Endothelial cell of umbilical vein (primary cell): ENCODE measurements around the gene UIMC1. TPM values are rescaled to one million over a fixed set of nuclear protein-coding genes. Genes with fewer than 3 reads are reported as not detected.

Experiments used
- BruUV-seq: library from RNA; stranded (reverse); fragments of 400-500 nt; replicated peaks from 2 replicates; lab custom pipeline; 2021; lab: Mats Ljungman, UMichigan
- CTCF ChIA-PET: fragments of 300-600, 350-600 bp; sonication (Branson Sonifier 250); formaldehyde crosslinking; loops from one replicate; lab custom pipeline; 2021; ENCODE audit warnings: antibody characterized with exemption, inconsistent platforms; lab: Charles Lee
- POLR2A ChIA-PET: fragments of 300-600, 350-600 bp; sonication (Branson Sonifier 250); formaldehyde crosslinking; loops from one replicate; lab custom pipeline; 2021; ENCODE audit warnings: antibody characterized with exemption, inconsistent platforms; lab: Charles Lee
- DNase-seq: peaks from one replicate; pipeline ENCODE4 v3.0.0-alpha.2; 2011; ENCODE audit warnings: low read depth, low spot score
- FAIRE-seq: peaks from 2 replicates; lab custom pipeline; 2011; peaks lifted over from hg19 to GRCh38; lab: Jason Lieb, UNC
- H2AFZ ChIP-seq: 2 replicates; pipeline ENCODE4 v1.6.0; 2012; ENCODE audit warnings: low read depth, low read length, control low read depth, inconsistent platforms
- H3K27ac ChIP-seq: 2 replicates; pipeline ENCODE4 v1.5.1; 2011; ENCODE audit warnings: low read depth, mild to moderate bottlenecking, control low read depth, low read length, moderate library complexity; ENCODE audit not compliant: insufficient read depth
- H3K27me3 ChIP-seq, 2 experiments: 2 replicates each; pipeline versions ENCODE4 v1.6.0 to v1.6.1; 2011; ENCODE audit warnings: low read length in 2 of 2, mixed read lengths in 1 of 2; ENCODE audit not compliant: control insufficient read depth in 2 of 2, insufficient read depth in 2 of 2
- H3K36me3 ChIP-seq, 2 experiments: 2 replicates in 1 of 2; 3 replicates in 1 of 2; pipeline ENCODE4 v1.5.1; 2011; ENCODE audit warnings: low read length in 2 of 2, mild to moderate bottlenecking in 1 of 2, moderate library complexity in 1 of 2; ENCODE audit not compliant: control insufficient read depth in 2 of 2, insufficient read depth in 2 of 2; ENCODE audit errors: extremely low read depth in 1 of 2
- H3K4me1 ChIP-seq: 3 replicates; pipeline ENCODE4 v1.5.1; 2011; ENCODE audit warnings: mild to moderate bottlenecking, low read length; ENCODE audit not compliant: control insufficient read depth, insufficient read depth; ENCODE audit errors: extremely low read depth
- H3K4me2 ChIP-seq: 2 replicates; pipeline ENCODE4 v1.6.1; 2011; ENCODE audit warnings: low read length, control low read depth, mixed read lengths; ENCODE audit not compliant: insufficient read depth
- H3K4me3 ChIP-seq, 3 experiments: fragments of 200-600 bp in 1 of 3; sonication (generic), shearing (Covaris generic) in 1 of 3; replicated peaks in 1 of 3; 2 replicates each; pipeline ENCODE4 v1.5.1; 2011 to 2016; ENCODE audit warnings: control low read depth in 3 of 3, low read length in 3 of 3, mild to moderate bottlenecking in 2 of 3, inconsistent platforms in 1 of 3, low read depth in 1 of 3, moderate library complexity in 1 of 3; ENCODE audit not compliant: insufficient read depth in 1 of 3
- H3K79me2 ChIP-seq: 2 replicates; pipeline ENCODE4 v1.6.0; 2012; ENCODE audit warnings: low read length, inconsistent platforms; ENCODE audit not compliant: control insufficient read depth, insufficient read depth
- H3K9ac ChIP-seq: replicated peaks from 2 replicates; pipeline ENCODE3; 2011; ENCODE audit warnings: low read length, control low read depth; ENCODE audit not compliant: insufficient read depth; ENCODE audit errors: extremely low read depth
- H3K9me1 ChIP-seq: replicated peaks from 3 replicates; pipeline ENCODE4 v1.6.0; 2011; ENCODE audit warnings: mild to moderate bottlenecking, low read length; ENCODE audit not compliant: control insufficient read depth, insufficient read depth; ENCODE audit errors: extremely low read depth
- H3K9me3 ChIP-seq: replicated peaks from 2 replicates; pipeline ENCODE4 v1.5.1; 2012; ENCODE audit warnings: low read length, inconsistent platforms; ENCODE audit not compliant: control insufficient read depth, insufficient read depth
- H4K20me1 ChIP-seq: replicated peaks from 2 replicates; pipeline ENCODE3; 2011; ENCODE audit warnings: mild to moderate bottlenecking, low read length; ENCODE audit not compliant: control insufficient read depth, insufficient read depth; ENCODE audit errors: extremely low read depth
- EZH2 ChIP-seq: IDR thresholded peaks from 2 replicates; pipeline ENCODE4 v1.6.1; 2012; ENCODE audit warnings: borderline replicate concordance, low read depth, mild to moderate bottlenecking, moderate library complexity, low read length, inconsistent platforms; ENCODE audit not compliant: severe bottlenecking
- FOS ChIP-seq: IDR thresholded peaks from 2 replicates; pipeline ENCODE4 v1.6.1; 2011; ENCODE audit warnings: mild to moderate bottlenecking, low read length, moderate library complexity, borderline replicate concordance; ENCODE audit not compliant: insufficient read depth
- GATA2 ChIP-seq: IDR thresholded peaks from 2 replicates; pipeline ENCODE4 v1.7.0; 2011; ENCODE audit warnings: low read depth, mild to moderate bottlenecking, moderate library complexity, mixed read lengths, low read length; ENCODE audit not compliant: insufficient read length, insufficient read depth
- JUN ChIP-seq: IDR thresholded peaks from 2 replicates; pipeline ENCODE4 v1.6.1; 2011; ENCODE audit warnings: borderline replicate concordance, low read depth; ENCODE audit not compliant: insufficient read length, insufficient read depth
- MYC ChIP-seq: IDR thresholded peaks from one replicate; pipeline ENCODE4 v1.6.1; 2011; ENCODE audit warnings: mild to moderate bottlenecking, low read depth, low read length
- POLR2A ChIP-seq: IDR thresholded peaks from 2 replicates; pipeline ENCODE4 v1.6.1; 2012; ENCODE audit warnings: low read depth, mild to moderate bottlenecking, control low read depth, low read length
- POLR2AphosphoS5 ChIP-seq: IDR thresholded peaks from 2 replicates; pipeline ENCODE4 v1.6.1; 2012; ENCODE audit warnings: low read depth, mild to moderate bottlenecking, control low read depth, low read length, moderate library complexity; ENCODE audit not compliant: insufficient read depth
- dilution Hi-C: fragments of 300-500 bp; cut with MboI; formaldehyde crosslinking; loops from one replicate; pipeline ENCODE4 v1.15.0; 2019; ENCODE audit warnings: low sequenced_read_pairs; ENCODE audit not compliant: extremely low pct_ligation_motif_present
- intact Hi-C: fragments of 100-400 bp; cut with micrococcal nuclease; formaldehyde crosslinking; loops from one replicate; pipeline ENCODE4 v1.10.0; 2022
- polyA plus RNA-seq, 4 experiments: library from polyadenylated mRNA; depleted of rRNA in 3 of 4; stranded (reverse) in 3 of 4; unstranded in 1 of 4; fragments of >200 nt; gene quantifications; 2 replicates each; pipeline versions ENCODE4 v1.2.1 to v1.2.3, GENCODE V29; 2011 to 2012; ENCODE audit warnings: missing spikeins in 1 of 4
- total RNA-seq: library from RNA; stranded (reverse); gene quantifications from 2 replicates; pipeline ENCODE4 v1.2.3, GENCODE V29; 2021
- TF ChIP-seq, protein P1 (sequence below): IDR thresholded peaks from 2 replicates; pipeline ENCODE4 v1.6.1; 2011; ENCODE audit not compliant: insufficient read depth, insufficient read length
- TF ChIP-seq, protein P2 (sequence below), 2 donors: IDR thresholded peaks; 1 replicate in 1 of 2; 2 replicates in 1 of 2; pipeline ENCODE4 v1.5.1; 2011; ENCODE audit warnings: low read length in 2 of 2, mild to moderate bottlenecking in 2 of 2, moderate library complexity in 2 of 2, control low read depth in 1 of 2, inconsistent platforms in 1 of 2, low read depth in 1 of 2; ENCODE audit not compliant: insufficient read depth in 1 of 2; ENCODE audit errors: extremely low read depth in 1 of 2

Gene UIMC1
- total and polyA plus RNA-seq, 2 donors (not counting 3 experiments of a cell fraction or from before 2014, with no cell fraction given), result 17.2 to 60.1 TPM

DNA sequence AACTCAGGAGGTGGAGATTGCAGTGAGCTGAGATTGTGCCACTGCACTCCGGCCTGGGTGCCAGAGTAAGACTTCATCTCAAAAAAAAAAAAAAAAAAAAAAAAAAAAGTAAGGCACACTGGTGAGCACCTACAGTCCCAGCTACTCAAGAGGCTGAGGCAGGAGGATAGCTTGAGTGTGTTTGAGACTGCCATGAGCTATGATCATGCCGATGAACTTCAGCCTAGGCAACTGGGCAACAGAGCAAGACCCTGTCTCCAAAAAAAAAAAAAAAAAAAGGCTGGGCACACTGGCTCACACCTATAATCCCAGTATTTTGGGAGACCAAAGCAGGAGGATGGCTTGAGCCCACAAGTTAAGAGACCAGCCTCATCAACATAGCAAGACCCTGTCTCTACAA, 20.3 kb downstream of the UIMC1 start:
- Histone ChIP-seq H3K4me1 (no peaks in the 10 kb centered on the region), H3K79me2 (peaks cover 68% of the 10 kb centered on the region), H3K36me3 (peaks cover 2 to 7% of the 10 kb centered on the region in 2 experiments), H3K4me2 (no peak overlapping the region), H3K9me3 (no peaks in the 10 kb centered on the region), H3K27ac (no peak overlapping the region), H3K9me1 (no peaks in the 10 kb centered on the region), H2AFZ (no peak overlapping the region), H3K9ac (no peak overlapping the region), H4K20me1 (no peaks in the 10 kb centered on the region), H3K4me3 (no peak overlapping the region), H3K27me3 (no peaks in the 10 kb centered on the region)
- DNase-seq (no peak), FAIRE-seq (no peak)
- TF ChIP-seq GATA2, result no peak
- no peak for TF ChIP-seq FOS
- TF ChIP-seq, protein P1, sequence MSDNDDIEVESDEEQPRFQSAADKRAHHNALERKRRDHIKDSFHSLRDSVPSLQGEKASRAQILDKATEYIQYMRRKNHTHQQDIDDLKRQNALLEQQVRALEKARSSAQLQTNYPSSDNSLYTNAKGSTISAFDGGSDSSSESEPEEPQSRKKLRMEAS, result no peak
- no peak for TF ChIP-seq JUN
- TF ChIP-seq POLR2A, result no peak
- ChIA-PET POLR2A (no interaction called here), CTCF (interaction anchor here (0.6 to 1.1 kb wide), 5 partner anchors 17 to 57 kb away, joined by 3 to 4 read pairs (median 3); partner anchors contain the start of gene ZNF346)
- dilution Hi-C loops (no loop called here), intact Hi-C loops (no loop called here)
- BruUV-seq, result no TSS peak

DNA sequence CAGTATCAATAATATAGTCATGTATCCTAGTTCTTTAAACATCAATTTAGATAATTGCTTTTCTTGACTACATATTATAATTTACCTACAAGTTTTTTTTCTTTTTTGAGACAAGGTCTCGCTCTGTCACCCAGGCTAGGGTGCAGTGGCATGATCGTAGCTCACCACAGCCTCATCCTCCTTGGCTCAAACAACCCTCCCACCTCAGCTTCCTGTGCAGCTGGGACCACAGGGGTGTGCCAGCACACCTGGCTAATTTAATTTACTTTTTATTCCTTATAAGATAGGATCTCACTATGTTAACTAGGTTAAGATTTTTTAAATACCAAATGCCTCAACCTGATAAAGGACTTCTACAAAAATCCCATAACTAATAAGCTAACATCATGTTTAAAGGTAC, 21.1 kb downstream of the UIMC1 start:
- DNase-seq (no peak), FAIRE-seq (no peak)
- Histone ChIP-seq H3K79me2 (peaks cover 62% of the 10 kb centered on the region), H3K9me1 (no peaks in the 10 kb centered on the region), H3K4me1 (no peaks in the 10 kb centered on the region), H3K27ac (no peak overlapping the region), H3K9me3 (no peaks in the 10 kb centered on the region), H3K36me3 (peaks cover 6 to 7% of the 10 kb centered on the region in 2 experiments), H2AFZ (no peak overlapping the region), H3K27me3 (no peaks in the 10 kb centered on the region), H3K4me3 (no peak overlapping the region), H3K9ac (no peak overlapping the region), H3K4me2 (no peak overlapping the region), H4K20me1 (no peaks in the 10 kb centered on the region)
- intact Hi-C loops (no loop called here), dilution Hi-C loops (no loop called here)
- TF ChIP-seq MYC, result no peak
- no peak for TF ChIP-seq EZH2
- TF ChIP-seq POLR2A, result no peak
- no peak for TF ChIP-seq GATA2
- TF ChIP-seq FOS, result no peak
- TF ChIP-seq, protein P2, sequence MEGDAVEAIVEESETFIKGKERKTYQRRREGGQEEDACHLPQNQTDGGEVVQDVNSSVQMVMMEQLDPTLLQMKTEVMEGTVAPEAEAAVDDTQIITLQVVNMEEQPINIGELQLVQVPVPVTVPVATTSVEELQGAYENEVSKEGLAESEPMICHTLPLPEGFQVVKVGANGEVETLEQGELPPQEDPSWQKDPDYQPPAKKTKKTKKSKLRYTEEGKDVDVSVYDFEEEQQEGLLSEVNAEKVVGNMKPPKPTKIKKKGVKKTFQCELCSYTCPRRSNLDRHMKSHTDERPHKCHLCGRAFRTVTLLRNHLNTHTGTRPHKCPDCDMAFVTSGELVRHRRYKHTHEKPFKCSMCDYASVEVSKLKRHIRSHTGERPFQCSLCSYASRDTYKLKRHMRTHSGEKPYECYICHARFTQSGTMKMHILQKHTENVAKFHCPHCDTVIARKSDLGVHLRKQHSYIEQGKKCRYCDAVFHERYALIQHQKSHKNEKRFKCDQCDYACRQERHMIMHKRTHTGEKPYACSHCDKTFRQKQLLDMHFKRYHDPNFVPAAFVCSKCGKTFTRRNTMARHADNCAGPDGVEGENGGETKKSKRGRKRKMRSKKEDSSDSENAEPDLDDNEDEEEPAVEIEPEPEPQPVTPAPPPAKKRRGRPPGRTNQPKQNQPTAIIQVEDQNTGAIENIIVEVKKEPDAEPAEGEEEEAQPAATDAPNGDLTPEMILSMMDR (IDR thresholded peaks at IDR 0.05; ENCODE audit: extremely low read depth in 1 of 2, insufficient read depth in 1 of 2, low read depth in 1 of 2, low read length in 2 of 2), result no peak
- TF ChIP-seq JUN, result no peak
- TF ChIP-seq, protein P1, result no peak
- no peak for TF ChIP-seq POLR2AphosphoS5
- ChIA-PET POLR2A (no interaction called here), CTCF (interaction anchor here (0.5 to 1.1 kb wide), 5 partner anchors 18 to 1257 kb away, joined by 3 to 5 read pairs (median 3); no protein-coding TSS in a partner anchor)
- BruUV-seq, result no TSS peak
